HepG2 (cell line): ENCODE data around the gene TPST2. TPM values are rescaled to one million over a fixed set of nuclear protein-coding genes. Genes with fewer than 3 reads are reported as not detected.
A peak's percentile ranks its signal among the peaks of the same experiment; 100 is the strongest.

Experiments used
- ARNT2 ChIP-seq: sonication (generic); formaldehyde crosslinking; IDR thresholded peaks from 2 replicates; pipeline ENCODE4 v1.8.0; 2022; ENCODE audit warnings: mild to moderate bottlenecking, low read depth, missing genetic modification reagents, moderate library complexity
- HDAC2 ChIP-seq: sonication (generic); formaldehyde crosslinking; IDR thresholded peaks from 2 replicates; pipeline ENCODE4 v1.4.0; 2020; ENCODE audit warnings: missing genetic modification reagents
- HOXA3 ChIP-seq: sonication (generic); formaldehyde crosslinking; IDR thresholded peaks from 2 replicates; pipeline ENCODE4 v1.5.0; 2020; ENCODE audit warnings: missing genetic modification reagents
- MATR3 ChIP-seq: sonication (generic); formaldehyde crosslinking; IDR thresholded peaks from 2 replicates; pipeline ENCODE4 v1.4.0; 2020; ENCODE audit warnings: missing genetic modification reagents
- NPAS2 ChIP-seq: sonication (generic); formaldehyde crosslinking; IDR thresholded peaks from 2 replicates; pipeline ENCODE4 v1.8.0; 2022; ENCODE audit warnings: mild to moderate bottlenecking, missing genetic modification reagents, borderline replicate concordance
- NRL ChIP-seq: sonication (generic); formaldehyde crosslinking; IDR thresholded peaks from 2 replicates; pipeline ENCODE4 v1.5.0; 2020; ENCODE audit warnings: missing genetic modification reagents, mild to moderate bottlenecking, moderate library complexity, borderline replicate concordance
- TSC22D2 ChIP-seq: sonication (generic); formaldehyde crosslinking; IDR thresholded peaks from 2 replicates; pipeline ENCODE4 v1.5.1; 2020; ENCODE audit warnings: missing genetic modification reagents, mild to moderate bottlenecking, borderline replicate concordance
- XRCC5 ChIP-seq: fragments of 200-400 bp; formaldehyde crosslinking; optimal IDR thresholded peaks from 2 replicates; pipeline ENCODE3; 2017; ENCODE audit warnings: mild to moderate bottlenecking, low read length
- ZBTB20 ChIP-seq: sonication (generic); formaldehyde crosslinking; IDR thresholded peaks from 2 replicates; pipeline ENCODE4 v1.8.1; 2023; ENCODE audit warnings: missing genetic modification reagents, low read depth, mild to moderate bottlenecking, borderline replicate concordance
- ZFX ChIP-seq: sonication (generic); formaldehyde crosslinking; IDR thresholded peaks from 2 replicates; pipeline ENCODE4 v1.4.0; 2020; ENCODE audit warnings: mild to moderate bottlenecking, low read depth, missing genetic modification reagents, moderate library complexity
- ZHX2 ChIP-seq, 2 experiments: sonication (generic) in 1 of 2; formaldehyde crosslinking in 1 of 2; IDR thresholded peaks; 2 replicates each; pipeline versions ENCODE4 v1.6.1 to v1.9.0; 2014 to 2022; ENCODE audit warnings: antibody characterized with exemption in 1 of 2, borderline replicate concordance in 1 of 2, inconsistent platforms in 1 of 2, low read depth in 1 of 2, missing genetic modification reagents in 1 of 2
- ZNF225 ChIP-seq: sonication (generic); formaldehyde crosslinking; IDR thresholded peaks from 2 replicates; pipeline ENCODE4 v1.4.0; 2020; ENCODE audit warnings: mild to moderate bottlenecking, missing genetic modification reagents
- ZNF275 ChIP-seq: sonication (generic); formaldehyde crosslinking; IDR thresholded peaks from 2 replicates; pipeline ENCODE4 v1.8.0; 2022; ENCODE audit warnings: missing genetic modification reagents, mild to moderate bottlenecking, inconsistent platforms, borderline replicate concordance
- polyA plus RNA-seq, 8 experiments: library from polyadenylated mRNA; depleted of rRNA in 3 of 8; stranded (reverse) in 7 of 8; unstranded in 1 of 8; fragments of >200 nt; fragmentation: Illumina TruSeq in 4 of 8; extraction: Trizol in 4 of 8; gene quantifications; 2 replicates each; pipeline versions ENCODE4 v1.2.1 to v1.2.3, GENCODE V29; 2011 to 2016; ENCODE audit warnings: low read depth in 4 of 8, missing spikeins in 1 of 8, mixed read lengths in 1 of 8; ENCODE audit not compliant: insufficient read depth in 1 of 8
- total RNA-seq, 5 experiments: library from RNA; depleted of rRNA; stranded (reverse); fragments of >200 nt; fragmentation: Illumina TruSeq; extraction: Trizol; gene quantifications; 2 replicates each; pipeline ENCODE4 v1.2.3, GENCODE V29; 2016; ENCODE audit warnings: low read depth in 1 of 5
- TF ChIP-seq, protein P1 (sequence below): sonication (generic); formaldehyde crosslinking; IDR thresholded peaks from 2 replicates; pipeline ENCODE4 v1.4.0; 2020; ENCODE audit warnings: missing genetic modification reagents, borderline replicate concordance
- TF ChIP-seq, protein P2 (sequence below): sonication (generic); formaldehyde crosslinking; IDR thresholded peaks from 2 replicates; pipeline ENCODE4 v1.4.0; 2020; ENCODE audit warnings: missing genetic modification reagents
- TF ChIP-seq, protein P3 (sequence below): sonication (generic); formaldehyde crosslinking; IDR thresholded peaks from 2 replicates; pipeline ENCODE4 v1.5.1; 2020; ENCODE audit warnings: missing genetic modification reagents, mild to moderate bottlenecking, borderline replicate concordance

Gene TPST2
- total and polyA plus RNA-seq, 2 of the 13 experiments (the other 11 are each of a cell fraction or from before 2014, with no cell fraction given) = 15.2 to 23.8 TPM

DNA sequence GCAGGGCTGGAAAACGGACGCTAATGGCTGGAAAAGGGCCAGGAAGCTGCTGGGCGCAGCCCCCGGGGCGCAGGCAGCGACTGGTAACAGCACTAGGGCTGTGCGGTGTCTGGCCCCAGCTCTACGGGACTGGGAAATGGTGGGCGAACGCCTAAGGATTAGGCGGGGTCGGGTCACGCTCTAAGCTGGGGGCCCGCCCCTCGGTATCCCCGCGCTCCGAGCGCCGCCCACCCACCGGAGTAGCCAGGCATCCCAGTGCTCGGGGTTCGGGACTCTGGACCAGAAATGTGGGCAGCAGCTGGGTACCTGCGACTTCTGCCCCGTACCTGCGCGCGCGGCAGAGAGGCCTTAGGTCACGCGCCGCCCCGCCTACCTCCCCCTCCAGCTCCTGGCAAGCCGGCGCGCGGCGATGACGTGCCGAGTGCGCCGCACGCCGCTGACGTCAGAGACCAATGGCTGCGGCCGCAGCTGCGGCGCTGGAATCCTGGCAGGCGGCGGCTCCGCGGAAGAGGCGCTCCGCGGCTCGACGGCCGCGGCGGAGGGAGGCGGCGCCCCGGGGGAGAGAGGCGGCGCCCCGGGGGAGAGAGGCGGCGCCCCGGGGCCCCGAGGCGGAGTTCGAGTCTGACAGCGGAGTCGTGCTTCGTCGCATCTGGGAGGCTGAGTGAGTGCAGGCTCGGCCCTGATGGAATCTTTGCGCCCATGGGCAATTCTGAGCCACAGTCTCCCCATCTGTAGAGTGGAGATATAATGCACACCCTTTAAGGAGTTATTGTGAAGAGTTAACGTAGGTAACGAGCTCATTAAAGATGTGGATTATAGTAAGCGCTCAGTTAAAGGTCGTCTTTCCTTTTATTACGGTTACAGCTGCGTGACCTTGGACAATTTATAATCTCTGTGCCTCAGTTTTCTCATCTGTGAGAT lies 106.2 kb downstream of the TPST2 start, which contains the start of the genes HPS4 and SRRD (continued):
- TF ChIP-seq, protein P1, sequence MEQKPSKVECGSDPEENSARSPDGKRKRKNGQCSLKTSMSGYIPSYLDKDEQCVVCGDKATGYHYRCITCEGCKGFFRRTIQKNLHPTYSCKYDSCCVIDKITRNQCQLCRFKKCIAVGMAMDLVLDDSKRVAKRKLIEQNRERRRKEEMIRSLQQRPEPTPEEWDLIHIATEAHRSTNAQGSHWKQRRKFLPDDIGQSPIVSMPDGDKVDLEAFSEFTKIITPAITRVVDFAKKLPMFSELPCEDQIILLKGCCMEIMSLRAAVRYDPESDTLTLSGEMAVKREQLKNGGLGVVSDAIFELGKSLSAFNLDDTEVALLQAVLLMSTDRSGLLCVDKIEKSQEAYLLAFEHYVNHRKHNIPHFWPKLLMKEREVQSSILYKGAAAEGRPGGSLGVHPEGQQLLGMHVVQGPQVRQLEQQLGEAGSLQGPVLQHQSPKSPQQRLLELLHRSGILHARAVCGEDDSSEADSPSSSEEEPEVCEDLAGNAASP (CRISPR knock-in tag) = peak; percentile 61
- TF ChIP-seq TSC22D2 (CRISPR knock-in tag) = peak; percentile 82; the same call in 1 of the 2 replicates
- TF ChIP-seq, protein P2, sequence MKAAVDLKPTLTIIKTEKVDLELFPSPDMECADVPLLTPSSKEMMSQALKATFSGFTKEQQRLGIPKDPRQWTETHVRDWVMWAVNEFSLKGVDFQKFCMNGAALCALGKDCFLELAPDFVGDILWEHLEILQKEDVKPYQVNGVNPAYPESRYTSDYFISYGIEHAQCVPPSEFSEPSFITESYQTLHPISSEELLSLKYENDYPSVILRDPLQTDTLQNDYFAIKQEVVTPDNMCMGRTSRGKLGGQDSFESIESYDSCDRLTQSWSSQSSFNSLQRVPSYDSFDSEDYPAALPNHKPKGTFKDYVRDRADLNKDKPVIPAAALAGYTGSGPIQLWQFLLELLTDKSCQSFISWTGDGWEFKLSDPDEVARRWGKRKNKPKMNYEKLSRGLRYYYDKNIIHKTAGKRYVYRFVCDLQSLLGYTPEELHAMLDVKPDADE (CRISPR knock-in tag) = no peak
- peak; percentile 91 for TF ChIP-seq ZFX (CRISPR knock-in tag)
- no peak for TF ChIP-seq MATR3
- TF ChIP-seq NRL = peak; percentile 74; the same call in 1 of the 2 replicates
- peak; percentile 81 for TF ChIP-seq ARNT2 (CRISPR knock-in tag)
- peak; percentile 73; the same call in 1 of the 2 replicates for TF ChIP-seq HDAC2 (CRISPR knock-in tag)
- TF ChIP-seq XRCC5 = no peak
- no peak for TF ChIP-seq NPAS2
- TF ChIP-seq HOXA3 = peak; percentile 99
- TF ChIP-seq, protein P3, sequence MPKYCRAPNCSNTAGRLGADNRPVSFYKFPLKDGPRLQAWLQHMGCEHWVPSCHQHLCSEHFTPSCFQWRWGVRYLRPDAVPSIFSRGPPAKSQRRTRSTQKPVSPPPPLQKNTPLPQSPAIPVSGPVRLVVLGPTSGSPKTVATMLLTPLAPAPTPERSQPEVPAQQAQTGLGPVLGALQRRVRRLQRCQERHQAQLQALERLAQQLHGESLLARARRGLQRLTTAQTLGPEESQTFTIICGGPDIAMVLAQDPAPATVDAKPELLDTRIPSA (CRISPR knock-in tag) = peak; percentile 79; the same call in 1 of the 2 replicates
- TF ChIP-seq ZNF275 (CRISPR knock-in tag) = no peak
- TF ChIP-seq ZHX2 (IDR thresholded peaks at IDR 0.05; ENCODE audit: low read depth) = peak; percentile 97
- no peak for TF ChIP-seq ZHX2 (CRISPR knock-in tag; IDR thresholded peaks at IDR 0.05; ENCODE audit: borderline replicate concordance)
- TF ChIP-seq ZBTB20 (CRISPR knock-in tag) = peak; percentile 49; the same call in 1 of the 2 replicates
- TF ChIP-seq ZNF225 (CRISPR knock-in tag) = no peak
